NCI-H226 (cell line): Measurements from ENCODE around the gene BLOC1S1.

Source experiments
- DNase-seq: peaks from one replicate; pipeline ENCODE4 v3.0.0-alpha.2; 2015

BLOC1S1 gene

GRCh38 chr12:55712700-55713415 lies 3.0 kb upstream of the BLOC1S1 start:
- no peak for DNase-seq

- peak; percentile 91 for DNase-seq
Observed at GRCh38 chr12:55713721-55714120, 2.1 kb upstream of the BLOC1S1 start.

GRCh38 chr12:55715169-55715764 lies 579 bp upstream of the BLOC1S1 start:
- DNase-seq: no peak

GRCh38 chr12:55716582-55716957 lies 724 bp downstream of the BLOC1S1 start:
- DNase-seq: no peak

GRCh38 chr12:55717011-55718007 lies 1.5 kb downstream of the BLOC1S1 start:
- DNase-seq: peak; percentile 78

- peak; percentile 83 for DNase-seq
Observed at GRCh38 chr12:55718015-55718414, 2.2 kb downstream of the BLOC1S1 start.

- DNase-seq: no peak
Observed at GRCh38 chr12:55718624-55719275, 2.9 kb downstream of the BLOC1S1 start.

GRCh38 chr12:55719371-55719770 lies 3.5 kb downstream of the BLOC1S1 start:
- no peak for DNase-seq

- peak; percentile 98 for DNase-seq
Observed at GRCh38 chr12:55720071-55720564, 4.3 kb downstream of the BLOC1S1 start, which contains the start of gene RDH5. Gene RDH5 (plus strand): TSS chr12:55720393. CDS start chr12:55721185, 792 bp downstream.

- DNase-seq: peak; percentile 93
Observed at GRCh38 chr12:55720894-55721444, 5.1 kb downstream of the BLOC1S1 start.

- DNase-seq: no peak
Observed at GRCh38 chr12:55721601-55722213, 5.9 kb downstream of the BLOC1S1 start.

- DNase-seq: no peak
Observed at GRCh38 chr12:55722948-55723347, 7.1 kb downstream of the BLOC1S1 start.

GRCh38 chr12:55723516-55724225 lies 7.8 kb downstream of the BLOC1S1 start:
- DNase-seq: no peak

GRCh38 chr12:55724226-55724939 lies 8.5 kb downstream of the BLOC1S1 start:
- peak; percentile 52 for DNase-seq

GRCh38 chr12:55724940-55725309 lies 9.1 kb downstream of the BLOC1S1 start:
- no peak for DNase-seq

- no peak for DNase-seq
Observed at GRCh38 chr12:55725556-55725955, 9.7 kb downstream of the BLOC1S1 start.

- DNase-seq: no peak
Observed at GRCh38 chr12:55726971-55727370, 11.1 kb downstream of the BLOC1S1 start.

- DNase-seq: peak; percentile 94
Observed at GRCh38 chr12:55727643-55728185, 11.9 kb downstream of the BLOC1S1 start.

GRCh38 chr12:55728186-55728938 lies 12.5 kb downstream of the BLOC1S1 start:
- DNase-seq: peak; percentile 75
